ENCODE measurements around the gene OR6B3. TPM values are rescaled to one million over a fixed set of nuclear protein-coding genes. Genes with fewer than 3 reads are reported as not detected.

OR6B3 gene
- total and polyA plus RNA-seq, 2 of the 8 experiments (the other 6 are each of a cell fraction or from before 2014, with no cell fraction given): not detected

- TF ChIP-seq CHD7 (IDR thresholded peaks at IDR 0.05; ENCODE audit: insufficient replicate concordance, low read length): no peak
Measured at GRCh38 chr2:239997686-239998409, 55.5 kb downstream of the OR6B3 start (continued).
